ENCODE data around the gene ZMYND8.

GRCh38 chr20:47269309-47270165 lies 87.0 kb downstream of the ZMYND8 start:
- TF ChIP-seq, protein P1, sequence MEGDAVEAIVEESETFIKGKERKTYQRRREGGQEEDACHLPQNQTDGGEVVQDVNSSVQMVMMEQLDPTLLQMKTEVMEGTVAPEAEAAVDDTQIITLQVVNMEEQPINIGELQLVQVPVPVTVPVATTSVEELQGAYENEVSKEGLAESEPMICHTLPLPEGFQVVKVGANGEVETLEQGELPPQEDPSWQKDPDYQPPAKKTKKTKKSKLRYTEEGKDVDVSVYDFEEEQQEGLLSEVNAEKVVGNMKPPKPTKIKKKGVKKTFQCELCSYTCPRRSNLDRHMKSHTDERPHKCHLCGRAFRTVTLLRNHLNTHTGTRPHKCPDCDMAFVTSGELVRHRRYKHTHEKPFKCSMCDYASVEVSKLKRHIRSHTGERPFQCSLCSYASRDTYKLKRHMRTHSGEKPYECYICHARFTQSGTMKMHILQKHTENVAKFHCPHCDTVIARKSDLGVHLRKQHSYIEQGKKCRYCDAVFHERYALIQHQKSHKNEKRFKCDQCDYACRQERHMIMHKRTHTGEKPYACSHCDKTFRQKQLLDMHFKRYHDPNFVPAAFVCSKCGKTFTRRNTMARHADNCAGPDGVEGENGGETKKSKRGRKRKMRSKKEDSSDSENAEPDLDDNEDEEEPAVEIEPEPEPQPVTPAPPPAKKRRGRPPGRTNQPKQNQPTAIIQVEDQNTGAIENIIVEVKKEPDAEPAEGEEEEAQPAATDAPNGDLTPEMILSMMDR (IDR thresholded peaks at IDR 0.05; ENCODE audit: poor library complexity, severe bottlenecking) = no peak
- TF ChIP-seq RAD21 (conservative IDR thresholded peaks at IDR 0.05) (no peak), EZH2 (IDR thresholded peaks at IDR 0.05; ENCODE audit: borderline replicate concordance, insufficient read depth, low read length, poor library complexity, severe bottlenecking) (no peak), POLR2AphosphoS5 (IDR thresholded peaks at IDR 0.05) (no peak), MXI1 (conservative IDR thresholded peaks at IDR 0.05; ENCODE audit: poor library complexity, severe bottlenecking) (no peak), EP300 (conservative IDR thresholded peaks at IDR 0.05; ENCODE audit: poor library complexity, severe bottlenecking) (no peak), TAF1 (IDR thresholded peaks at IDR 0.05; ENCODE audit: low read depth) (no peak)
- TF ChIP-seq, protein P2, sequence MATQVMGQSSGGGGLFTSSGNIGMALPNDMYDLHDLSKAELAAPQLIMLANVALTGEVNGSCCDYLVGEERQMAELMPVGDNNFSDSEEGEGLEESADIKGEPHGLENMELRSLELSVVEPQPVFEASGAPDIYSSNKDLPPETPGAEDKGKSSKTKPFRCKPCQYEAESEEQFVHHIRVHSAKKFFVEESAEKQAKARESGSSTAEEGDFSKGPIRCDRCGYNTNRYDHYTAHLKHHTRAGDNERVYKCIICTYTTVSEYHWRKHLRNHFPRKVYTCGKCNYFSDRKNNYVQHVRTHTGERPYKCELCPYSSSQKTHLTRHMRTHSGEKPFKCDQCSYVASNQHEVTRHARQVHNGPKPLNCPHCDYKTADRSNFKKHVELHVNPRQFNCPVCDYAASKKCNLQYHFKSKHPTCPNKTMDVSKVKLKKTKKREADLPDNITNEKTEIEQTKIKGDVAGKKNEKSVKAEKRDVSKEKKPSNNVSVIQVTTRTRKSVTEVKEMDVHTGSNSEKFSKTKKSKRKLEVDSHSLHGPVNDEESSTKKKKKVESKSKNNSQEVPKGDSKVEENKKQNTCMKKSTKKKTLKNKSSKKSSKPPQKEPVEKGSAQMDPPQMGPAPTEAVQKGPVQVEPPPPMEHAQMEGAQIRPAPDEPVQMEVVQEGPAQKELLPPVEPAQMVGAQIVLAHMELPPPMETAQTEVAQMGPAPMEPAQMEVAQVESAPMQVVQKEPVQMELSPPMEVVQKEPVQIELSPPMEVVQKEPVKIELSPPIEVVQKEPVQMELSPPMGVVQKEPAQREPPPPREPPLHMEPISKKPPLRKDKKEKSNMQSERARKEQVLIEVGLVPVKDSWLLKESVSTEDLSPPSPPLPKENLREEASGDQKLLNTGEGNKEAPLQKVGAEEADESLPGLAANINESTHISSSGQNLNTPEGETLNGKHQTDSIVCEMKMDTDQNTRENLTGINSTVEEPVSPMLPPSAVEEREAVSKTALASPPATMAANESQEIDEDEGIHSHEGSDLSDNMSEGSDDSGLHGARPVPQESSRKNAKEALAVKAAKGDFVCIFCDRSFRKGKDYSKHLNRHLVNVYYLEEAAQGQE (IDR thresholded peaks at IDR 0.05; ENCODE audit: borderline replicate concordance) = no peak
